PC-3 (cell line): ENCODE data around the gene MITF.

Experiments
- EZH2 ChIP-seq: fragments of 300-600 bp; sonication (generic); IDR thresholded peaks from one replicate; pipeline ENCODE4 v1.6.1; 2017; ENCODE audit warnings: antibody characterized with exemption, mild to moderate bottlenecking, low read length; ENCODE audit not compliant: unreplicated experiment
- EZH2phosphoT487 ChIP-seq: fragments of 300-600 bp; sonication (generic); IDR thresholded peaks from 2 replicates; pipeline ENCODE4 v1.6.1; 2018; ENCODE audit warnings: mild to moderate bottlenecking, antibody characterized with exemption, low read length, borderline replicate concordance
- TF ChIP-seq, protein P1 (sequence below): fragments of 300-600 bp; sonication (generic); conservative IDR thresholded peaks from 2 replicates; pipeline ENCODE4 v1.5.1; 2017; ENCODE audit warnings: antibody characterized with exemption, low read depth, mild to moderate bottlenecking, low read length

DNA sequence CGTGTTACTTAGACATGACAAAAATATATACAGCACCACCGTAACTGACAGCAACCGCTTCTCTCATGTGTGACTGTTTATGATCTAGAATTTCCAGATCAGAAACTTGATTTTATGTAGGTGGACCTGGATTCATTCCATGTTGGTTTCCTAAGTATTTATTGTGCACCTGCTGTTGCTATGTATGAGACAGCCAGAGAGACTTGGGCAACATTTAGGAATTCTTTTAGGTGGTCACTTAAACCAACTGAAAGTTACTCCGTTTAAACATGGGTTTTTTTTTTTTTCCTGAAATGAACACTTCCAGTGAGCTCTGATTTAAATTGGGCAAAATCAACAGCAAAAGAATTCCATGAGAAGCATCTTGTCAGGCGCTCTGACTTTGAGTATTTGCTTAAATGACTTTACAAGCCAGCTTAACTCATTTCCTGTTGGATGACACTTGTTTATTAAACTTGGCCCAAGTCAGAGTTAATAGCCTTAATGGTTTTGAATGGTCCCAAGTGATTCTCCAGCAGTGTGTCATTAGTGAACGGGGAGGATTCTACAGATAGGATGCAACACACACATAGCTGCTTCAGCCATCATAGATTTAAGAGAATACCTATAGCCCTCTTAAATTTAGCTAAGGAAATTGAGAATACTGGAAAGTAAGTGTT lies 31.8 kb downstream of the MITF start:
- TF ChIP-seq, protein P1, sequence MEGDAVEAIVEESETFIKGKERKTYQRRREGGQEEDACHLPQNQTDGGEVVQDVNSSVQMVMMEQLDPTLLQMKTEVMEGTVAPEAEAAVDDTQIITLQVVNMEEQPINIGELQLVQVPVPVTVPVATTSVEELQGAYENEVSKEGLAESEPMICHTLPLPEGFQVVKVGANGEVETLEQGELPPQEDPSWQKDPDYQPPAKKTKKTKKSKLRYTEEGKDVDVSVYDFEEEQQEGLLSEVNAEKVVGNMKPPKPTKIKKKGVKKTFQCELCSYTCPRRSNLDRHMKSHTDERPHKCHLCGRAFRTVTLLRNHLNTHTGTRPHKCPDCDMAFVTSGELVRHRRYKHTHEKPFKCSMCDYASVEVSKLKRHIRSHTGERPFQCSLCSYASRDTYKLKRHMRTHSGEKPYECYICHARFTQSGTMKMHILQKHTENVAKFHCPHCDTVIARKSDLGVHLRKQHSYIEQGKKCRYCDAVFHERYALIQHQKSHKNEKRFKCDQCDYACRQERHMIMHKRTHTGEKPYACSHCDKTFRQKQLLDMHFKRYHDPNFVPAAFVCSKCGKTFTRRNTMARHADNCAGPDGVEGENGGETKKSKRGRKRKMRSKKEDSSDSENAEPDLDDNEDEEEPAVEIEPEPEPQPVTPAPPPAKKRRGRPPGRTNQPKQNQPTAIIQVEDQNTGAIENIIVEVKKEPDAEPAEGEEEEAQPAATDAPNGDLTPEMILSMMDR, result no peak
- TF ChIP-seq EZH2phosphoT487 (no peak), EZH2 (no peak)
